HEK293 (cell line): ENCODE results near the gene DLGAP4.

Source experiments
- EGR2 ChIP-seq: fragments of 450-650 bp; formaldehyde crosslinking; IDR thresholded peaks from 2 replicates; pipeline ENCODE4 v1.5.1; 2016; ENCODE audit warnings: low read depth, missing biosample characterization, missing genetic modification characterization
- HOXD13 ChIP-seq: sonication (generic); formaldehyde crosslinking; IDR thresholded peaks from 2 replicates; pipeline ENCODE4 v1.8.0; 2022; ENCODE audit warnings: missing genetic modification reagents, borderline replicate concordance
- KLF10 ChIP-seq: fragments of 450-650 bp; IDR thresholded peaks from 2 replicates; pipeline ENCODE4 v1.5.1; 2018; ENCODE audit warnings: missing biosample characterization, mild to moderate bottlenecking, missing genetic modification characterization
- KLF9 ChIP-seq: fragments of 450-650 bp; formaldehyde crosslinking; IDR thresholded peaks from 2 replicates; pipeline ENCODE4 v1.5.1; 2016; ENCODE audit warnings: missing biosample characterization, missing genetic modification characterization, low read depth
- MEIS1 ChIP-seq: sonication (generic); formaldehyde crosslinking; IDR thresholded peaks from 2 replicates; pipeline ENCODE4 v1.8.1; 2022; ENCODE audit warnings: missing genetic modification reagents, mild to moderate bottlenecking, borderline replicate concordance
- PRDM10 ChIP-seq: fragments of 450-650 bp; formaldehyde crosslinking; IDR thresholded peaks from 2 replicates; pipeline ENCODE4 v1.5.1; 2016; ENCODE audit warnings: missing biosample characterization, missing genetic modification characterization
- SALL2 ChIP-seq: fragments of 450-650 bp; formaldehyde crosslinking; IDR thresholded peaks from 2 replicates; pipeline ENCODE4 v1.5.0; 2017; ENCODE audit warnings: missing biosample characterization, mild to moderate bottlenecking, missing genetic modification characterization, borderline replicate concordance
- YY1 ChIP-seq: fragments of 450-650 bp; formaldehyde crosslinking; IDR thresholded peaks from 2 replicates; pipeline ENCODE4 v1.5.1; 2018; ENCODE audit warnings: missing biosample characterization, missing genetic modification characterization
- YY2 ChIP-seq: fragments of 450-650 bp; formaldehyde crosslinking; IDR thresholded peaks from 2 replicates; pipeline ENCODE4 v1.5.1; 2016; ENCODE audit warnings: missing biosample characterization, missing genetic modification characterization
- ZBTB17 ChIP-seq: fragments of 450-650 bp; formaldehyde crosslinking; IDR thresholded peaks from 2 replicates; pipeline ENCODE4 v1.5.1; 2016; ENCODE audit warnings: missing biosample characterization, missing genetic modification characterization
- ZBTB49 ChIP-seq: fragments of 450-650 bp; formaldehyde crosslinking; IDR thresholded peaks from 2 replicates; pipeline ENCODE4 v1.5.1; 2016; ENCODE audit warnings: missing biosample characterization, missing genetic modification characterization, low read depth
- ZBTB6 ChIP-seq: fragments of 450-650 bp; formaldehyde crosslinking; IDR thresholded peaks from 2 replicates; pipeline ENCODE4 v1.5.1; 2017; ENCODE audit warnings: missing biosample characterization, missing genetic modification characterization
- ZBTB8A ChIP-seq: fragments of 450-650 bp; formaldehyde crosslinking; IDR thresholded peaks from 2 replicates; pipeline ENCODE4 v1.5.1; 2016; ENCODE audit warnings: missing biosample characterization, missing genetic modification characterization
- ZFP37 ChIP-seq: fragments of 450-650 bp; formaldehyde crosslinking; IDR thresholded peaks from 2 replicates; pipeline ENCODE4 v1.5.1; 2016; ENCODE audit warnings: missing biosample characterization, missing genetic modification characterization
- ZNF112 ChIP-seq: fragments of 450-650 bp; formaldehyde crosslinking; IDR thresholded peaks from 2 replicates; pipeline ENCODE4 v1.5.0; 2017; ENCODE audit warnings: missing biosample characterization, missing genetic modification characterization
- ZNF114 ChIP-seq: fragments of 450-650 bp; formaldehyde crosslinking; IDR thresholded peaks from 2 replicates; pipeline ENCODE4 v1.5.0; 2017; ENCODE audit warnings: missing biosample characterization, missing genetic modification characterization
- ZNF175 ChIP-seq: fragments of 450-650 bp; formaldehyde crosslinking; IDR thresholded peaks from 2 replicates; pipeline ENCODE4 v1.5.1; 2016; ENCODE audit warnings: missing biosample characterization, missing genetic modification characterization
- ZNF18 ChIP-seq: fragments of 450-650 bp; formaldehyde crosslinking; IDR thresholded peaks from 2 replicates; pipeline ENCODE4 v1.5.1; 2016; ENCODE audit warnings: missing biosample characterization, missing genetic modification characterization
- ZNF211 ChIP-seq: fragments of 450-650 bp; formaldehyde crosslinking; IDR thresholded peaks from 2 replicates; pipeline ENCODE4 v1.5.1; 2016; ENCODE audit warnings: low read depth, missing biosample characterization, missing genetic modification characterization
- ZNF223 ChIP-seq: fragments of 450-650 bp; formaldehyde crosslinking; IDR thresholded peaks from 2 replicates; pipeline ENCODE4 v1.5.1; 2016; ENCODE audit warnings: missing biosample characterization, missing genetic modification characterization
- ZNF324 ChIP-seq: fragments of 450-650 bp; formaldehyde crosslinking; IDR thresholded peaks from 2 replicates; pipeline ENCODE4 v1.5.1; 2016; ENCODE audit warnings: missing biosample characterization, missing genetic modification characterization
- ZNF335 ChIP-seq: fragments of 450-650 bp; formaldehyde crosslinking; conservative IDR thresholded peaks from 2 replicates; pipeline ENCODE4 v1.5.1; 2016; ENCODE audit warnings: missing biosample characterization, missing genetic modification characterization
- ZNF341 ChIP-seq: fragments of 450-650 bp; formaldehyde crosslinking; IDR thresholded peaks from 2 replicates; pipeline ENCODE4; 2016; ENCODE audit warnings: low read depth, missing biosample characterization, missing genetic modification characterization
- ZNF350 ChIP-seq: fragments of 450-650 bp; formaldehyde crosslinking; IDR thresholded peaks from 2 replicates; pipeline ENCODE4 v1.5.0; 2017; ENCODE audit warnings: missing biosample characterization, mild to moderate bottlenecking, missing genetic modification characterization
- ZNF366 ChIP-seq: fragments of 450-650 bp; formaldehyde crosslinking; conservative IDR thresholded peaks from 2 replicates; pipeline ENCODE4 v1.5.1; 2016; ENCODE audit warnings: missing biosample characterization, missing genetic modification characterization
- ZNF423 ChIP-seq: fragments of 450-650 bp; formaldehyde crosslinking; IDR thresholded peaks from 2 replicates; pipeline ENCODE4 v1.5.1; 2016; ENCODE audit warnings: missing biosample characterization, missing genetic modification characterization
- ZNF488 ChIP-seq: fragments of 450-650 bp; formaldehyde crosslinking; IDR thresholded peaks from 2 replicates; pipeline ENCODE4 v1.5.1; 2016; ENCODE audit warnings: missing biosample characterization, missing genetic modification characterization
- ZNF529 ChIP-seq: fragments of 450-650 bp; formaldehyde crosslinking; IDR thresholded peaks from 2 replicates; pipeline ENCODE4 v1.5.1; 2017; ENCODE audit warnings: missing genetic modification characterization, missing biosample characterization; ENCODE audit not compliant: insufficient replicate concordance
- ZNF623 ChIP-seq: fragments of 450-650 bp; formaldehyde crosslinking; IDR thresholded peaks from 2 replicates; pipeline ENCODE4 v1.5.1; 2016; ENCODE audit warnings: missing biosample characterization, missing genetic modification characterization
- ZNF660 ChIP-seq: fragments of 450-650 bp; IDR thresholded peaks from 2 replicates; pipeline ENCODE4 v1.5.1; 2018; ENCODE audit warnings: missing biosample characterization, mild to moderate bottlenecking, missing genetic modification characterization
- ZNF776 ChIP-seq: fragments of 450-650 bp; formaldehyde crosslinking; IDR thresholded peaks from 2 replicates; pipeline ENCODE4 v1.5.0; 2017; ENCODE audit warnings: missing biosample characterization, missing genetic modification characterization, borderline replicate concordance
- ZNF830 ChIP-seq: fragments of 450-650 bp; IDR thresholded peaks from 2 replicates; pipeline ENCODE4 v1.5.0; 2018; ENCODE audit warnings: missing biosample characterization, missing genetic modification characterization, low read depth, mild to moderate bottlenecking, moderate library complexity

Gene DLGAP4

GRCh38 chr20:36573103-36573797 is 267.1 kb downstream of the DLGAP4 start, which contains the start of gene TGIF2 (continued):
- TF ChIP-seq ZNF660 (tag by site-specific recombination) = no peak
- TF ChIP-seq ZFP37 (tag by site-specific recombination) = no peak
- no peak for TF ChIP-seq ZNF529
- TF ChIP-seq ZNF211 (tag by site-specific recombination) = no peak
- peak; percentile 1; the same call in 1 of the 2 replicates for TF ChIP-seq ZNF341 (tag by site-specific recombination)
- no peak for TF ChIP-seq ZBTB49 (tag by site-specific recombination)
- TF ChIP-seq ZNF175 (tag by site-specific recombination) = no peak
- no peak for TF ChIP-seq YY2 (tag by site-specific recombination)
- TF ChIP-seq ZNF335 (tag by site-specific recombination) = peak; percentile 66
- no peak for TF ChIP-seq ZNF223 (tag by site-specific recombination)
- no peak for TF ChIP-seq SALL2 (tag by site-specific recombination)
- TF ChIP-seq ZNF324 (tag by site-specific recombination) = peak; percentile 59; the same call in 1 of the 2 replicates
- TF ChIP-seq ZNF366 (tag by site-specific recombination) = no peak
- TF ChIP-seq ZNF112 = no peak
- no peak for TF ChIP-seq ZNF423 (tag by site-specific recombination)
- peak; percentile 80 for TF ChIP-seq KLF10 (tag by site-specific recombination)
- TF ChIP-seq ZBTB6 (tag by site-specific recombination) = no peak
- no peak for TF ChIP-seq ZNF623 (tag by site-specific recombination)
- TF ChIP-seq MEIS1 (CRISPR knock-in tag) = no peak
- no peak for TF ChIP-seq ZNF488 (tag by site-specific recombination)
- peak; percentile 63 for TF ChIP-seq KLF9 (tag by site-specific recombination)
- TF ChIP-seq PRDM10 (tag by site-specific recombination) = peak; percentile 75
- TF ChIP-seq HOXD13 (CRISPR knock-in tag) = no peak
- TF ChIP-seq ZBTB17 (tag by site-specific recombination) = peak; percentile 19; the same call in 1 of the 2 replicates
- TF ChIP-seq ZBTB8A (tag by site-specific recombination) = peak; percentile 99
- TF ChIP-seq ZNF776 (tag by site-specific recombination) = no peak
- no peak for TF ChIP-seq ZNF830 (tag by site-specific recombination)
- TF ChIP-seq ZNF350 (tag by site-specific recombination) = no peak
- TF ChIP-seq ZNF18 (tag by site-specific recombination) = peak; percentile 43; the same call in 1 of the 2 replicates
- no peak for TF ChIP-seq YY1
- no peak for TF ChIP-seq ZNF114 (tag by site-specific recombination)
- TF ChIP-seq EGR2 (tag by site-specific recombination) = 0 out of 2 replicates have a peak, but pooled peaks have one; percentile 35
